GM21526 (cell line): Measurements from ENCODE around the gene TXNL4B.
"Not testable (repeated sequence)": the region's sequence is repeated elsewhere in the genome, so short reads cannot be mapped to it uniquely, and the experiment has no call there.

Experiments used
- ATAC-seq: cut with Tn5 transposase; IDR thresholded peaks from one replicate; pipeline ENCODE4 v1.9.1; 2021; ENCODE audit warnings: moderate library complexity; ENCODE audit not compliant: unreplicated experiment, low FRiP score

Gene TXNL4B

DNA sequence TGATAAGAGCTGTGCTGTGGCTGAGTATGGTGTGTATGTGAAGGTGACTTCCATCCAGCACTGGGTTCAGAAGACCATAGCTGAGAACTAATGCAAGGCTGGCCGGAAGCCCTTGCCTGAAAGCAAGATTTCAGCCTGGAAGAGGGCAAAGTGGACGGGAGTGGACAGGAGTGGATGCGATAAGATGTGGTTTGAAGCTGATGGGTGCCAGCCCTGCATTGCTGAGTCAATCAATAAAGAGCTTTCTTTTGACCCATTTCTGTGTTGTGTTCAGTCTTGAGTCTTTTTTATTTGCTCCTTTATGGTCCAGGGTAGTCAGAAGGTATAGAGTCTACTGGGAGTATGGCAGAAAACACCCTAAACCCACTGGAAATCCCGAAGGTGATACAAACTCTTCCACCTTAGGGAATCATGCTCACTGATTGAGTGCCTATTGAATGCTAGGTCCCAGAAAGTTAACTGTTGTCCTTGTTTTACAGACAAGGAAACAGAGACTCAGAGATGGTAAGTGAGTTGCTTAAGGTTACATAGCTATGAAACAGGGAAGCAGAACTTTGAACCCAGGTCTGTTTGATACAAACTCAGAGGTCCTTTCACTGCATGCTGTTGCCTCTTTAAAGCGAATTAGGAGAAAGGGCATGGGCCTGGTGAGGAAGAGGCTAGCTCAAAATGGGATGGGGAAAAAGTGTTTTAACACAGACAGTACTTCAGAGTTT lies 16.3 kb downstream of the TXNL4B start:
- ATAC-seq: not testable (repeated sequence)

GRCh38 chr16:72075067-72075466 lies 18.4 kb downstream of the TXNL4B start:
- ATAC-seq: not testable (repeated sequence)

GRCh38 chr16:72073560-72074230 lies 19.7 kb downstream of the TXNL4B start:
- no peak for ATAC-seq

DNA sequence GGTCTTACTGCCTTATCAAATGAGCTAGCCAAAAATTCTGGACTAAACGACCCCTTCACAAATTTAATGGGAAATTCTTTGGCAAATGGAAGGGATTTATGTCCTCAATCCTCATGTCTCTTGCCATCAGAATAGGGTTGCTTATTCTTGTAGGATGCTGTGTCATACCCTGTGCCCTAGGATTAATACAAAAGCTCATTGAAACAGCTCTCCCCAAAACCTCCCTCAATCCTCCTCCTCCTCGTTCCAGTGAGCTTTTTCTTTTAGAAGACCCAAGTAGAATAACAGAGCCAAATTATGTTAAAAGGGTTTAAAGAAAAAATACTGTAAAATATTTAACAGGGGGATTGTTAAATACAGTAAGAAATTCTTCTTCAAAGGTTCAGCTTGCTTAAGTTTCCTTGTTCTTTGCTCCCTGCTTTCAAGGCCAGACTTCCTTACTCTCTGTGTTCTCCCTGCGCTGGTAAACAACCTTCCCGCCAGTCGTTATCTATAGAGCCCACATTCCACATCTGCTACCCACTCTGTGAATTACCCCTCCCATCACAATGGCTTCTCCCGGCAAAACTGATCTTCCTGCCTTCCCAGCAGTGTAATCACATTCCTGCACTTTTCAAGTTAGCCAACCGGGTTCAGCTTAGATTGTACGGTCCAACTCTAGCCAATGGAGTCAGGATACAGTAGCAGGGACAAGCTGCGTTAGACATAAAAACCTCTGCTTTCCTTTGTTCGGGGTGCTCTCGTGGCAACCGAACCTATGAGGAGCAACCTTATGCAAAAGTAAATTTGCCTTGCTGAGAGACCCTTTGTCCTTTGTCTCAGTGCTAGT lies 20.7 kb downstream of the TXNL4B start:
- no peak for ATAC-seq

DNA sequence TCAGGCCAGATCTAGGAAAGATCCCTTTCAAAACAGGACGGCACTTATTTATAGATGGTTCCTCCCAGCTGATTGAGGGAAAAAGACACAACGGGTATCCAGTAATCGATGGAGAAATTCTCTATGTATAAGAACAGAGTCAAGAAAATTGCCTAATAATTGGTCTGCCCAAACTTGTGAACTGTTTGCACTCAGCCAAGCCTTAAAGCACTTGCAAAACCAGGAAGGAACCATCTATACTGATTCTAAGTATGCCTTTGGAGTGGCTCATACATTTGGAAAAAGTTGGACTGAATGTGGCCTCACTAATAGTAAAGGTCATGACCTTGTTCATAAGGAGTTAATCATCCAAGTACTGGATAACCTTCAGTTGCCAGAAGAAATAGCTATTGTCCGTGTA lies 24.5 kb downstream of the TXNL4B start:
- no peak for ATAC-seq

GRCh38 chr16:72066747-72067146 lies 26.7 kb downstream of the TXNL4B start:
- no peak for ATAC-seq

GRCh38 chr16:72064361-72064894 lies 29.0 kb downstream of the TXNL4B start:
- no peak for ATAC-seq

DNA sequence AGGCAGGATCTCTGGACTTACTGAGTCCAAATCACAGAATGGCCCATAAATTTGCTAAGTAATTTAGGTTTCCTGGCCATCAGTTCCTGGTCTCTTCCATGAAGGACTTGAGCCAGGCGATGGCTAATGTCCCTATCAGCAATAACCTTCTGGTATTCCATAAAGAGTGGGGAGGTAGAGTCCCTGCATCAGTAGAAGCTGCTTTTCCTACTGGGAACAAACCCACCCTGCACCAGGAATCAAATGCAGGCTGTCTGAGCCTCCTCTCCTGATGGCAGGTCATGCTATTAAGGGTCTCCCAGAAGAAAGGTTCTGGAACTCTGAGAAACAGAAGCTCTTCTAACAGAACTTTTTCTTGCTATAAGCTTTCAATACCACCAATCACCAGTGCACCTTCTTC lies 31.9 kb downstream of the TXNL4B start:
- no peak for ATAC-seq

DNA sequence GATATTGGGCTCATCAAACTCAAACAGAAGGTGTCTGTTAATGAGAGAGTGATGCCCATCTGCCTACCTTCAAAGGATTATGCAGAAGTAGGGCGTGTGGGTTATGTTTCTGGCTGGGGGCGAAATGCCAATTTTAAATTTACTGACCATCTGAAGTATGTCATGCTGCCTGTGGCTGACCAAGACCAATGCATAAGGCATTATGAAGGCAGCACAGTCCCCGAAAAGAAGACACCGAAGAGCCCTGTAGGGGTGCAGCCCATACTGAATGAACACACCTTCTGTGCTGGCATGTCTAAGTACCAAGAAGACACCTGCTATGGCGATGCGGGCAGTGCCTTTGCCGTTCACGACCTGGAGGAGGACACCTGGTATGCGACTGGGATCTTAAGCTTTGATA lies 33.0 kb downstream of the TXNL4B start:
- no peak for ATAC-seq

- ATAC-seq: not testable (repeated sequence)
These were observed 34.4 kb downstream of the TXNL4B start for GRCh38 chr16:72059060-72059459.

DNA sequence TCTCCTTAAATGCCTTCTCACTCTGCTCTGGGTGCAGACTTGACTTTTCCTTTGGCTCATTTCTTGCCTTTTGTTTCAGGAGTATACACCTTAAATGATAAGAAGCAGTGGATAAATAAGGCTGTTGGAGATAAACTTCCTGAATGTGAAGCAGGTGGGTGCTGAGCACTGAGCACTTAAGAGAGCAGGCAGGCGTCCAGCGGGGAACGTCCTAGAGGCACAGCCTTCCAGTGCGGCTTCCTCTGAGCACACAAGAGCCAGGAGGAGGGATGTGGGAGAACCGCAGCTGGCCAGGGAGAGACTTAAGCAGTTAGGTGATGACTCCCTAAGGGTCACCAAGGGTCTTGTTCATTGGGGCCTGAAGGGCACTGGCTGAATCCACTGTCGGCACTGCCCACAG lies 36.1 kb downstream of the TXNL4B start:
- not testable (repeated sequence) for ATAC-seq

GRCh38 chr16:72055911-72056310 lies 37.5 kb downstream of the TXNL4B start:
- no peak for ATAC-seq

GRCh38 chr16:72054254-72054847 lies 39.1 kb downstream of the TXNL4B start, which contains the start of gene HP:
Gene HP (plus strand): TSS chr16:72054505. CDS start chr16:72054653, 148 bp downstream.
- ATAC-seq: not testable (repeated sequence)

DNA sequence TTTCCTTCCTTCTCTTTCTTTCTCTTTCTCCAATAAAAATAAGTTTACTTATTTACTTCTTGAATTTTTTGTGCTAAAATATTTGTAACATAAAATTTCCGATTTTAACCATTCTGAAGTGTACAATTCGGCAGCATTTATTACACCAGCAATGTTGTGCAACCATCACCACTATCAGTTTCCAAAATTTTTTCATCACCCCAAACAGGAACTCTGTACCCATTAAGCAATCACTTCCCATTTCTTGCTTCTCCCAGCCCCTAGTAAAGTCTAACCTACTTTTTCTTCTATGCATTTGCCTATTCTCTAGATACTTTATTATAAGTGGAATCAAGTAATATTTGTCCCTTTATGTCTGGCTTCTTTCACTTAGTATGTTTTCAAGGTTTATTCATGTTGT lies 41.6 kb downstream of the TXNL4B start:
- ATAC-seq: no peak

DNA sequence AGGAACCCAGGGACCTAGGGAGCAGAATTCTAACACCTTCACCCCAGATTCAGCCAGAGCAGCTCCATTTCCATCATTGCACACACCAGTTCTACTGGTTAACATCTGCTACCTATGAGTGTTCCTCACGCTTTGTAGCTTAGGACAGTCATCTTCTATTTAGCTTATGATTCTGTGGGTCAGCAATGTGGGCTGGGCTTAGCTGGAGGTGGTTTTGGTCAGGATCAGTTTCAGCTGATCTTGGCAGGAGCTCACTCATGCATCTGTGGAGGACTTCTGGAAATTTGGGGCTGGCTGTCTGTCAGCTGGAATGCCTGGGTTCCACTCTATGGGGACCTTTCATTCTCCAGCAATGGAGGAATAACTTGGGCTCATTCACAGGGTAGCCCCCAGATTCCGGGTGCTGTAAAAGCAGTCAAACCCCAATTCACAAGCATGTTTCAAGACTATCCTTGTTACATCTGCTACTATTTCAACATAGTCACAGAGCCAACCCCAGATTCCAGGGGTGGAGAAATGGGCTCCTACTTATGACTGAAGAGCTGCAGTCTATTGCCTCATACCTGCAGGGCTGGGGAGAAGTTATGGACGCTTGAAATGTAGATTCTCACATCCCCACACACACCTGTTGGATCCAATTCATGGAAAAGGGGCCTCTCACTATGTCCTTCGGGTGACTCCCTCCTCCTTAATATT lies 42.5 kb downstream of the TXNL4B start:
- ATAC-seq: no peak

DNA sequence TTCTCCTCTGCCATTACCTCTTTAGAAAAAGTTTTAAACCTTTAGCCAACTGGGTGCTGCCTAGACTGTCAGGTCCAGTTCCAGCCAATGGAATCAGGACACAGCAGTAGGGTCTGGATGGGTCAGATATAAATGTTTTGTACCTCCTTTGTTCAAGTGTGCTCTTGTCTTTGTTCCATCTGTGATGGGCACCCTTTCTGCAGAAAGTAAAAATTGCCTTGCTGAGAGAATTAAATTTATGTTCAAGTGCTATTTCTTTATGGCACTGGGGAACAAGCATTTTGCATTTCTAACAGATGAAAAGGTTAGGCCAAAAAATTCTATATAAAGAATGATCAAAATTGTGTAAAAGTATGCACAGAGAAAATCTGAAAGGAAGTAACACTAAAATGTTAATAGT lies 44.3 kb downstream of the TXNL4B start:
- ATAC-seq: no peak

- ATAC-seq: no peak
These were observed 48.5 kb downstream of the TXNL4B start for GRCh38 chr16:72044825-72045359.

DNA sequence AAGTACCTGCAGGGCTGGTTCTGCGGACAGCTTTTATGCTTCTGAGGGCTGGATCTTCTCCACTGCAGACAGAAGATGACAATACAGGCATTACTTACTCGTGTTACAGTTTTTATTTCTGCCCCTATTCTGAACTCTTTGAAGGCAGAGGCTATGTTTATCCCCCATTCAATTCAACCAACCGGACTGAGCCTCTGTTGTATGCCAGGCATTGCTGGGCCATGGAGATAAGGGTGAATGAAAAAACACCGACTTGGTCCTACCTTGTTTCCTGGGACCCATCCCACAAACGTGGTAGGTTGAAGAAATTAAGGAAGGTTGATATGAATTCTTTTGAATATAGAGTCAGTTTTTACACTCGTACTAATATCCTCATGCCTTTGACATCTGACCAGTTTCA lies 49.1 kb downstream of the TXNL4B start:
- no peak for ATAC-seq

DNA sequence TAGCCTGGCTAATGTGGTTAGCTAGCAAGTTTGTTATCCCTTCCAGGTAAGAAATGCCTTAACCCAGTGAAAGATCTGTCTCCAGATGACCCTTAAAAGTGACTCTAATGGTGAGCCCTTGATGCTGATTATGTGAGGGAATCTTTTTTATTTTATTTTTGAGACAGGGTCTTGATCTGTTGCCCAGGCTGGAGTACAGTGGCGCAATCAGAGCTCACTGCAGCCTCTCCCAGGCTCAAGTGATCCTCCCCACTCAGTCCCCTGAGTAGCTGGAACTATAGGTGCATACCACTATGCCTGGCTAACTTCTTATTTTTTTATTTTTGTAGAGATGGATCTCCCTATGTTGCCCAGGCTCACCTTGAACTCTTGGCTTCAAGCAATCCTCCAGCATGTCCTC lies 49.9 kb downstream of the TXNL4B start:
- ATAC-seq: no peak

- no peak for ATAC-seq
These were observed 50.4 kb downstream of the TXNL4B start for GRCh38 chr16:72043058-72043457.
